Measurements from ENCODE around the gene CCDC88C.
"Not testable (repeated sequence)": the region's sequence is repeated elsewhere in the genome, so short reads cannot be mapped to it uniquely, and the experiment has no call there.

CCDC88C gene

GRCh38 chr14:91417120-91417982 lies at the start of gene CCDC88C:
Gene CCDC88C (minus strand): TSS chr14:91417820. CDS start chr14:91417690, 130 bp downstream.
- no peak for DNase-seq

GRCh38 chr14:91466192-91466591 lies 48.6 kb upstream of the CCDC88C start:
- no peak for DNase-seq

- DNase-seq: no peak
Measured at GRCh38 chr14:91464615-91465205, 47.1 kb upstream of the CCDC88C start.

- no peak for DNase-seq
Measured at GRCh38 chr14:91458612-91459011, 41.0 kb upstream of the CCDC88C start.

- DNase-seq: no peak
Measured at GRCh38 chr14:91456283-91456682, 38.7 kb upstream of the CCDC88C start.

GRCh38 chr14:91454580-91454979 lies 37.0 kb upstream of the CCDC88C start:
- DNase-seq: no peak

- no peak for DNase-seq
Measured at GRCh38 chr14:91454155-91454554, 36.5 kb upstream of the CCDC88C start.

- DNase-seq: no peak
Measured at GRCh38 chr14:91453744-91454143, 36.1 kb upstream of the CCDC88C start.

GRCh38 chr14:91444335-91445020 lies 26.9 kb upstream of the CCDC88C start:
- DNase-seq: no peak

- no peak for DNase-seq
Measured at GRCh38 chr14:91439345-91439744, 21.7 kb upstream of the CCDC88C start.

GRCh38 chr14:91438845-91439244 lies 21.2 kb upstream of the CCDC88C start:
- DNase-seq: no peak

- not testable (repeated sequence) for DNase-seq
Measured at GRCh38 chr14:91436266-91436665, 18.6 kb upstream of the CCDC88C start.

- no peak for DNase-seq
Measured at GRCh38 chr14:91429385-91429784, 11.8 kb upstream of the CCDC88C start.

- not testable (repeated sequence) for DNase-seq
Measured at GRCh38 chr14:91428931-91429330, 11.3 kb upstream of the CCDC88C start.

GRCh38 chr14:91425531-91425944 lies 7.9 kb upstream of the CCDC88C start:
- DNase-seq: not testable (repeated sequence)

GRCh38 chr14:91424813-91425530 lies 7.4 kb upstream of the CCDC88C start:
- DNase-seq: no peak

- no peak for DNase-seq
Measured at GRCh38 chr14:91420686-91421085, 3.1 kb upstream of the CCDC88C start.

GRCh38 chr14:91419451-91419850 lies 1.8 kb upstream of the CCDC88C start:
- DNase-seq: no peak

- no peak for DNase-seq
Measured at GRCh38 chr14:91419044-91419397, 1.4 kb upstream of the CCDC88C start.

GRCh38 chr14:91418387-91419043 lies 895 bp upstream of the CCDC88C start:
- peak; percentile 66 for DNase-seq

- no peak for DNase-seq
Measured at GRCh38 chr14:91417983-91418386, 365 bp upstream of the CCDC88C start.

- no peak for DNase-seq
Measured at GRCh38 chr14:91416744-91417119, 888 bp downstream of the CCDC88C start.
